A549 (cell line): ENCODE measurements around the gene MAP3K2. TPM values are rescaled to one million over a fixed set of nuclear protein-coding genes. Genes with fewer than 3 reads are reported as not detected.

Experiments
- ATAC-seq, 2 experiments: fragments of 200-7000 bp in 1 of 2; fragments of >200 bp in 1 of 2; cut with Nextera tagmentation in 1 of 2; cut with Tn5 transposase in 1 of 2; 3 replicates each; pipeline versions ENCODE4 v1.8.0 to v1.9.1; 2018 to 2020; ENCODE audit warnings: mild to moderate bottlenecking in 1 of 2, moderate library complexity in 1 of 2
- CTCF ChIA-PET: fragments of 300-600 bp; sonication (Branson Sonifier 250); formaldehyde crosslinking; extraction: SDS; loops from one replicate; lab custom pipeline; 2021; ENCODE audit warnings: antibody characterized with exemption, inconsistent platforms; lab: Yijun Ruan, JAX
- POLR2A ChIA-PET: fragments of 350-600 bp; formaldehyde crosslinking; extraction: SDS; loops from one replicate; lab custom pipeline; 2021; ENCODE audit warnings: antibody characterized with exemption, inconsistent platforms; lab: Yijun Ruan, JAX
- DNase-seq, 2 experiments: peaks; one replicate each; pipeline versions ENCODE4 v3.0.0 to v3.0.0-alpha.2; 2011 to 2016; ENCODE audit warnings: low read depth in 1 of 2, low spot score in 1 of 2
- FAIRE-seq: peaks from 2 replicates; lab custom pipeline; 2011; peaks lifted over from hg19 to GRCh38; lab: Jason Lieb, UNC
- H3K27ac ChIP-seq, 2 experiments: fragments of >200 bp; sonication (Bioruptor Twin); formaldehyde crosslinking; 3 replicates each; pipeline ENCODE4 v1.5.1; 2016 to 2017
- H3K4me1 ChIP-seq: fragments of >200 bp; sonication (Bioruptor Twin); formaldehyde crosslinking; 3 replicates; pipeline ENCODE4 v1.6.1; 2016
- H3K4me2 ChIP-seq: fragments of >200 bp; sonication (Bioruptor Twin); formaldehyde crosslinking; 3 replicates; pipeline ENCODE4 v1.6.1; 2016
- H3K4me3 ChIP-seq: fragments of >200 bp; sonication (Bioruptor Twin); formaldehyde crosslinking; 3 replicates; pipeline ENCODE4 v1.5.1; 2016
- H3K9me3 ChIP-seq: fragments of >200 bp; sonication (Bioruptor Twin); formaldehyde crosslinking; 3 replicates; pipeline ENCODE4 v1.6.1; 2016
- ATOH8 ChIP-seq: fragments of 250-450 bp; sonication (Bioruptor Pico); IDR thresholded peaks from 2 replicates; pipeline ENCODE4 v1.5.0; 2020; ENCODE audit warnings: low read depth, mild to moderate bottlenecking, moderate library complexity
- BCL3 ChIP-seq: fragments of >200 bp; sonication (Bioruptor Twin); formaldehyde crosslinking; IDR thresholded peaks from 3 replicates; pipeline ENCODE4 v1.6.1; 2016
- BHLHE40 ChIP-seq: IDR thresholded peaks from 2 replicates; pipeline ENCODE4 v1.6.1; 2012; ENCODE audit warnings: low read depth, low read length, inconsistent platforms
- EHMT2 ChIP-seq: fragments of 200-600 bp; sonication (generic); IDR thresholded peaks from 2 replicates; pipeline ENCODE4 v1.6.1; 2016; ENCODE audit warnings: antibody characterized with exemption, low read depth, mild to moderate bottlenecking, moderate library complexity
- FOXS1 ChIP-seq: fragments of 250-450 bp; sonication (Bioruptor Pico); IDR thresholded peaks from 2 replicates; pipeline ENCODE4 v1.5.0; 2020; ENCODE audit warnings: mild to moderate bottlenecking, moderate library complexity
- HDAC2 ChIP-seq: fragments of 200-600 bp; sonication (generic); IDR thresholded peaks from 2 replicates; pipeline ENCODE4 v1.6.1; 2016
- HEYL ChIP-seq: fragments of 250-450 bp; sonication (Bioruptor Pico); IDR thresholded peaks from 2 replicates; pipeline ENCODE4 v1.8.0; 2021; ENCODE audit warnings: mild to moderate bottlenecking, moderate library complexity
- HOXA7 ChIP-seq: fragments of 250-450 bp; sonication (Bioruptor Pico); IDR thresholded peaks from 2 replicates; pipeline ENCODE4 v1.5.0; 2020; ENCODE audit warnings: mild to moderate bottlenecking, moderate library complexity
- HOXB13 ChIP-seq: fragments of 250-450 bp; sonication (Bioruptor Pico); IDR thresholded peaks from 2 replicates; pipeline ENCODE4 v1.5.0; 2020; ENCODE audit warnings: low read depth, mild to moderate bottlenecking, moderate library complexity
- HOXB5 ChIP-seq: fragments of 250-450 bp; sonication (Bioruptor Pico); IDR thresholded peaks from 2 replicates; pipeline ENCODE4 v1.5.0; 2020; ENCODE audit warnings: mild to moderate bottlenecking, moderate library complexity
- JUNB ChIP-seq: fragments of >200 bp; sonication (Bioruptor Twin); formaldehyde crosslinking; IDR thresholded peaks from 2 replicates; pipeline ENCODE4 v1.6.1; 2016
- MAFK ChIP-seq: fragments of 450-650 bp; IDR thresholded peaks from 2 replicates; pipeline ENCODE4 v1.6.1; 2014; ENCODE audit not compliant: partially characterized antibody
- MYC ChIP-seq: IDR thresholded peaks from 2 replicates; pipeline ENCODE4 v1.6.1; 2012; ENCODE audit warnings: mild to moderate bottlenecking, inconsistent platforms, low read length, improper control_type of control experiment, borderline replicate concordance
- NFE2L2 ChIP-seq: fragments of 150-350 bp; conservative IDR thresholded peaks from 2 replicates; pipeline ENCODE4 v1.6.1; 2014; ENCODE audit warnings: low read length
- NPAS2 ChIP-seq: fragments of 250-450 bp; sonication (Bioruptor Pico); IDR thresholded peaks from 2 replicates; pipeline ENCODE4 v1.8.0; 2022; ENCODE audit warnings: mild to moderate bottlenecking, moderate library complexity, borderline replicate concordance
- NR3C1 ChIP-seq: fragments of >200 bp; sonication (Bioruptor Twin); formaldehyde crosslinking; IDR thresholded peaks from 3 replicates; pipeline ENCODE4 v1.6.1; 2017
- PHF8 ChIP-seq: fragments of 200-600 bp; sonication (generic); IDR thresholded peaks from 2 replicates; pipeline ENCODE4 v1.6.1; 2016; ENCODE audit warnings: low read depth, mild to moderate bottlenecking, antibody characterized with exemption, moderate library complexity, borderline replicate concordance
- POLR2A ChIP-seq: IDR thresholded peaks from 2 replicates; pipeline ENCODE4 v1.6.1; 2012; ENCODE audit warnings: mild to moderate bottlenecking, low read length
- POLR2AphosphoS2 ChIP-seq: conservative IDR thresholded peaks from 2 replicates; pipeline ENCODE4 v1.6.1; 2012; ENCODE audit warnings: low read length, improper control_type of control experiment, inconsistent platforms
- RAD21 ChIP-seq, 2 experiments: fragments of >200 bp in 1 of 2; sonication (Bioruptor Twin) in 1 of 2; formaldehyde crosslinking in 1 of 2; IDR thresholded peaks in 1 of 2; conservative IDR thresholded peaks in 1 of 2; 2 replicates in 1 of 2; 3 replicates in 1 of 2; pipeline ENCODE4 v1.6.1; 2012 to 2018; ENCODE audit warnings: inconsistent platforms in 1 of 2
- RARB ChIP-seq: fragments of 250-450 bp; sonication (Bioruptor Pico); IDR thresholded peaks from 2 replicates; pipeline ENCODE4 v1.8.0; 2021; ENCODE audit warnings: mild to moderate bottlenecking, moderate library complexity
- RCOR1 ChIP-seq: fragments of 150-350 bp; IDR thresholded peaks from 2 replicates; pipeline ENCODE4 v1.6.1; 2014; ENCODE audit warnings: antibody characterized with exemption, low read length, low read depth
- REST ChIP-seq: fragments of 200-600 bp; sonication (generic); IDR thresholded peaks from 2 replicates; pipeline ENCODE4 v1.6.1; 2016; ENCODE audit warnings: antibody characterized with exemption, mild to moderate bottlenecking, moderate library complexity
- TFCP2L1 ChIP-seq: fragments of 250-450 bp; sonication (Bioruptor Pico); IDR thresholded peaks from 2 replicates; pipeline ENCODE4 v1.5.0; 2021; ENCODE audit warnings: mild to moderate bottlenecking
- TP53 ChIP-seq: fragments of 250-450 bp; sonication (Bioruptor Pico); IDR thresholded peaks from 2 replicates; pipeline ENCODE4 v1.5.0; 2021; ENCODE audit warnings: mild to moderate bottlenecking, moderate library complexity
- USF2 ChIP-seq: fragments of 450-650 bp; IDR thresholded peaks from 2 replicates; pipeline ENCODE4 v1.6.1; 2014; ENCODE audit warnings: antibody characterized with exemption
- ZSCAN20 ChIP-seq: fragments of 250-450 bp; sonication (Bioruptor Pico); IDR thresholded peaks from 2 replicates; pipeline ENCODE4 v1.8.0; 2022; ENCODE audit warnings: mild to moderate bottlenecking, moderate library complexity
- WGBS: methylation state at CpG from one replicate; pipeline ENCODE4 v1.1.6; 2017; ENCODE audit errors: missing lambda C conversion rate; 5-methylcytosine and 5-hydroxymethylcytosine counted together
- polyA plus RNA-seq, 4 experiments: library from polyadenylated mRNA; depleted of rRNA in 3 of 4; stranded (reverse); fragments of >200 nt; fragmentation: RNase III in 1 of 4; extraction: RNeasy Plus Mini Kit Qiagen cat#74134 plus additional on column Dnase treatment in 1 of 4; gene quantifications; 2 replicates in 3 of 4; 3 replicates in 1 of 4; pipeline ENCODE4 v1.2.3, GENCODE V29; 2011 to 2017

MAP3K2 gene
- polyA plus RNA-seq, 2 of the 4 experiments (the other 2 are of a cell fraction), result 12.3 to 29.7 TPM

- ATAC-seq (no peak), DNase-seq (no peak), FAIRE-seq (no peak)
- Histone ChIP-seq H3K9me3 (no peaks in the 10 kb centered on the region), H3K4me3 (no peak overlapping the region)
- no peak for TF ChIP-seq BHLHE40
- no peak for TF ChIP-seq FOXS1 (CRISPR knock-in tag)
- no peak for TF ChIP-seq HOXA7
- no peak for TF ChIP-seq HOXB5 (CRISPR knock-in tag)
- no peak for TF ChIP-seq TFCP2L1 (CRISPR knock-in tag)
- no peak for TF ChIP-seq NFE2L2
- TF ChIP-seq HOXB13 (CRISPR knock-in tag), result no peak
- TF ChIP-seq EHMT2, result no peak
- no peak for TF ChIP-seq RCOR1
- TF ChIP-seq NR3C1, result no peak
- TF ChIP-seq NPAS2 (CRISPR knock-in tag), result no peak
- no peak for TF ChIP-seq JUNB
- no peak for TF ChIP-seq HDAC2
- TF ChIP-seq POLR2A, result no peak
- TF ChIP-seq TP53, result no peak
- TF ChIP-seq USF2, result no peak
- TF ChIP-seq REST, result no peak
- TF ChIP-seq ATOH8 (CRISPR knock-in tag), result no peak
- TF ChIP-seq MYC, result no peak
- TF ChIP-seq ZSCAN20, result no peak
- TF ChIP-seq, all 56 proteins: peak for 0
- H3K27ac ChIP-seq, result peak overlapping the region in 1 of 2 experiments; percentile 86; a peak in 2 of 6 replicates
- WGBS, result 85% methylated on average over 16 of the region's 16 CpGs
- no peaks in the 10 kb centered on the region for H3K4me1 ChIP-seq
- ChIA-PET POLR2A (no interaction called here), CTCF (interaction anchor here (1.0 to 1.2 kb wide), 3 partner anchors 14 to 97 kb away, joined by 3 to 7 read pairs (median 3); no protein-coding TSS in a partner anchor)
- no peak overlapping the region for H3K4me2 ChIP-seq
Measured at GRCh38 chr2:127421871-127422558, 34.2 kb upstream of the MAP3K2 start.

GRCh38 chr2:127421116-127421800 lies 33.5 kb upstream of the MAP3K2 start:
- ATAC-seq, result no peak
- H3K4me1 ChIP-seq, result peaks cover 6% of the 10 kb centered on the region
- no peak overlapping the region for H3K4me3 ChIP-seq
- POLR2A ChIA-PET, result no interaction called here
- peak overlapping the region in 1 of 2 experiments; percentile 29; a peak in 1 of 6 replicates for H3K27ac ChIP-seq
- no peak for FAIRE-seq
- TF ChIP-seq TP53, result no peak
- no peak for TF ChIP-seq MAFK
- no peak for TF ChIP-seq BCL3
- TF ChIP-seq RARB, result no peak
- TF ChIP-seq NPAS2 (CRISPR knock-in tag), result no peak
- no peak for TF ChIP-seq HEYL
- no peak for TF ChIP-seq RAD21 (conservative IDR thresholded peaks at IDR 0.05 in 1 of 2, IDR thresholded peaks at IDR 0.05 in 1 of 2)
- TF ChIP-seq POLR2AphosphoS2, result no peak
- TF ChIP-seq PHF8, result no peak
- TF ChIP-seq, all 56 proteins: peak for 0
- CTCF ChIA-PET, result interaction anchor here (1.0 to 2.1 kb wide), 4 partner anchors 15 to 97 kb away, joined by 3 to 5 read pairs (median 4); no protein-coding TSS in a partner anchor
- no peak for DNase-seq
- 92% methylated on average over 15 of the region's 15 CpGs for WGBS
- Histone ChIP-seq H3K4me2 (no peak overlapping the region), H3K9me3 (no peaks in the 10 kb centered on the region)
